ENCODE results near the gene MAGEA2. TPM values are rescaled to one million over a fixed set of nuclear protein-coding genes. Genes with fewer than 3 reads are reported as not detected.
"Not testable (repeated sequence)": the region's sequence is repeated elsewhere in the genome, so short reads cannot be mapped to it uniquely, and the experiment has no call there.

MAGEA2 gene
- total RNA-seq, 2 experiments from 2014 or later, result not detected

DNA sequence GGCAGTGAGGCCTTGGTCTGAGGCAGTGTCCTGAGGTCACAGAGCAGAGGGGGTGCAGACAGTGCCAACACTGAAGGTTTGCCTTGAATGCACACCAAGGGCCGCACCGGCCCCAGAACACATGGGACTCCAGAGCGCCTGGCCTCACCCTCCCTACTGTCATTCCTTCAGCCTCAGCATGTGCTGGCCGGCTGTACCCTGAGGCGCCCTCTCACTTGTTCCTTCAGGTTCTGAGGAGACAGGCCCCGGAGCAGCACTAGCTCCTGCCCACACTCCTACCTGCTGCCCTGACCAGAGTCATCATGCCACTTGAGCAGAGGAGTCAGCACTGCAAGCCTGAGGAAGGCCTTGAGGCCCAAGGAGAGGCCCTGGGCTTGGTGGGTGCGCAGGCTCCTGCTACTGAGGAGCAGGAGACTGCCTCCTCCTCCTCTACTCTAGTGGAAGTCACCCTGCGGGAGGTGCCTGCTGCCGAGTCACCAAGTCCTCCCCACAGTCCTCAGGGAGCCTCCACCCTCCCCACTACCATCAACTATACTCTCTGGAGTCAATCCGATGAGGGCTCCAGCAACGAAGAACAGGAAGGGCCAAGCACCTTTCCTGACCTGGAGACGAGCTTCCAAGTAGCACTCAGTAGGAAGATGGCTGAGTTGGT, 17.7 kb downstream of the MAGEA2 start:
- Mint-ChIP-seq H3K4me3 (no peak overlapping the region), H3K9me3 (ENCODE audit: insufficient read depth) (no peaks in the 10 kb centered on the region), H3K27ac (no peak overlapping the region), H3K27me3 (ENCODE audit: low read depth) (no peaks in the 10 kb centered on the region), H3K36me3 (ENCODE audit: low read depth) (no peaks in the 10 kb centered on the region), H3K4me1 (ENCODE audit: low read depth) (no peaks in the 10 kb centered on the region)
- ATAC-seq, result no peak
- DNase-seq, result no peak
- CTCF ChIA-PET, result no interaction called here
- POLR2A ChIA-PET, result no interaction called here

DNA sequence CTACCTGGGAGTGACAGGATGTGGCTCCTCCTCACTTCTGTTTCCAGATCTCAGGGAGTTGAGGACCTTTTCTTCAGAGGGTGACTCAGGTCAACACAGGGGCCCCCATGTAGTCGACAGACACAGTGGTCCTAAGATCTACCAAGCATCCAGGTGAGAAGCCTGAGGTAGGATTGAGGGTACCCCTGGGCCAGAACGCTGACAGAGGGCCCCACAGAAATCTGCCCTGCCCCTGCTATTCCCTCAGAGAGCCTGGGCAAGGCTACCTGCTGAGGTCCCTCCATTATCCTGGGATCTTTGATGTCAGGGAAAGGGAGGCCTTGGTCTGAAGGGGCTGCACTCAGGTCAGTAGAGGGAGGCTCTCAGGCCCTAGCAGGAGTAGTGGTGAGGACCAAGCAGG, 18.5 kb downstream of the MAGEA2 start:
- H3K36me3 Mint-ChIP-seq (ENCODE audit: low read depth), result no peaks in the 10 kb centered on the region
- H3K27me3 Mint-ChIP-seq (ENCODE audit: low read depth), result no peaks in the 10 kb centered on the region
- no peak overlapping the region for H3K27ac Mint-ChIP-seq

DNA sequence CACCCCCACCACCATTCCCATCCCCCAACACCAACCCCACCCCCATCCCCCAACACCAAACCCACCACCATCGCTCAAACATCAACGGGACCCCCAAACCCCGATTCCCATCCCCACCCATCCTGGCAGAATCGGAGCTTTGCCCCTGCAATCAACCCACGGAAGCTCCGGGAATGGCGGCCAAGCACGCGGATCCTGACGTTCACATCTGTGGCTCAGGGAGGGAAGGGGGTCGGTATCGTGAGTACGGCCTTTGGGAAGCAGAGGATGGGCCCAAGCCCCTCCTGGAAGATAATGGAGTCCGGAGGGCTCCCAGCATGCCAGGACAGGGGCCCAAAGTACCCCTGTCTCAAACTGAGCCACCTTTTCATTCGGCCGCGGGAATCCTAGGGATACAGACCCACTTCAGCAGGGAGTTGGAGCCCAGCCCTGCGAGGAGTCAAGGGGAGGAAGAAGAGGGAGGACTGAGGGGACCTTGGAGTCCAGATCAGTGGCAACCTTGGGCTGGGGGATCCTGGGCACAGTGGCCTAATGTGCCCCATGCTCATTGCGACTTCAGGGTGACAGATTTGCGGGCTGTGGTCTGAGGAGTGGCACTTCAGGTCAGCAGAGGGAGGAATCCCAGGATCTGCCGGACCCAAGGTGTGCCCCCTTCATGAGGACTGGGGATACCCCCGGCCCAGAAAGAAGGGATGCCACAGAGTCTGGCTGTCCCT, 19.3 kb downstream of the MAGEA2 start:
- H3K4me1 Mint-ChIP-seq (ENCODE audit: low read depth); ATAC-seq; POLR2A ChIA-PET; H3K36me3 Mint-ChIP-seq (ENCODE audit: low read depth); H3K27me3 Mint-ChIP-seq (ENCODE audit: low read depth); DNase-seq; CTCF ChIA-PET; H3K4me3 Mint-ChIP-seq; H3K27ac Mint-ChIP-seq; H3K9me3 Mint-ChIP-seq (ENCODE audit: insufficient read depth): not testable (repeated sequence)

More for the DNA sequence above, 18.5 kb downstream of the MAGEA2 start:
- Mint-ChIP-seq H3K9me3 (ENCODE audit: insufficient read depth) (no peaks in the 10 kb centered on the region), H3K4me1 (ENCODE audit: low read depth) (no peaks in the 10 kb centered on the region), H3K4me3 (no peak overlapping the region)
- CTCF ChIA-PET, result no interaction called here
- DNase-seq (no peak), ATAC-seq (no peak)
- POLR2A ChIA-PET, result no interaction called here

DNA sequence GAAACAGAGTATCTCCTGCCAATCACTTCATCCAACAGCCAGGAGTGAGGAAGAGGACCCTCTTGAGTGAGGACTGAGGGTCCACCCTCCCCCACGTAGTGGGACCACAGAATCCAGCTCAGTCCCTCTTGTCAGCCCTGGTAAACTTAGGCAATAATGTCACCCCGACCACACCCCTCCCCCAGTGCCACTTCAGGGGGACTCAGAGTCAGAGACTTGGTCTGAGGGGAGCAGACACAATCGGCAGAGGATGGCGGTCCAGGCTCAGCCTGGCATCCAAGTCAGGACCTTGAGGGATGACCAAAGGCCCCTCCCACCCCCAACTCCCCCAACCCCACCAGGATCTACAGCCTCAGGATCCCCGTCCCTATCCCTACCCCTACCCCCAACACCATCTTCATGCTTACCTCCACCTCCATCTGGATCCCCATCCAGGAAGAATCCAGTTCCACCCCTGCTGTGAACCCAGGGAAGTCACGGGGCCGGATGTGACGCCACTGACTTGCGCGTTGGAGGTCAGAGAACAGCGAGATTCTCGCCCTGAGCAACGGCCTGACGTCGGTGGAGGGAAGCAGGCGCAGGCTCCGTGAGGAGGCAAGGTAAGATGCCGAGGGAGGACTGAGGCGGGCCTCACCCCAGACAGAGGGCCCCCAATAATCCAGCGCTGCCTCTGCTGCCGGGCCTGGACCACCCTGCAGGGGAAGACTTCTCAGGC, 20.2 kb downstream of the MAGEA2 start, which contains the start of the genes CSAG1 and MAGEA12:
CSAG1 (minus strand) TSS at position 461 of the 715 bp plus-strand sequence. CDS start 1,261 bp downstream, outside the sequence.
MAGEA12 (plus strand) TSS at position 497 of the 715 bp plus-strand sequence. CDS start 2,405 bp downstream, outside the sequence.
- H3K9me3 Mint-ChIP-seq (ENCODE audit: insufficient read depth), result no peaks in the 10 kb centered on the region
- H3K27ac Mint-ChIP-seq, result no peak within 1 kb of the TSS
- no peak for ATAC-seq
- H3K4me1 Mint-ChIP-seq (ENCODE audit: low read depth), result no peaks in the 10 kb centered on the region
- peaks cover 3% of the 10 kb centered on the region for H3K27me3 Mint-ChIP-seq (ENCODE audit: low read depth)
- no peak for DNase-seq
- ChIA-PET CTCF (no interaction called here), POLR2A (no interaction called here)
- H3K36me3 Mint-ChIP-seq (ENCODE audit: low read depth), result no peaks in the 10 kb centered on the region
- H3K4me3 Mint-ChIP-seq, result no peak within 1 kb of the TSS

DNA sequence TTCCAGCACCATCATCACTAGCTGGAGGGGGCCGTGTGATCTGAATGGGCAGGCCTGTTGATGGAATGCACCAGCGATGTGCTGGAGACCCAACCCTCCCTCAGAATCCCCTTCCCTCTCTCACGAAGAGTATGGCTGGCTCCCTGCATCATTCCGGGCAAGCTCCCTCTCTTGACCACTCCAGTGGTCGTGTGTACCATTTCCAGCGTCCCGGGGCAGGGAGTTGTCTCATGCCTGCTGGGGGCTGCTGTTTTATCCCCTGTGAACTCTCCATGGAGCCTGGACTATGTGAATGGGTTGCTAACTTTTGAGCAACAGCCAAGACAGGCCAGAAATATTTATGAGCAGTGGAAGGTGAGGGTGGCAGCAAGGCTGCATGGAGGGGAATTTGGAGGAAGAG, 28.2 kb downstream of the MAGEA2 start:
- ChIA-PET CTCF (no interaction called here), POLR2A (no interaction called here)
- H3K4me3 Mint-ChIP-seq, result no peak overlapping the region
- no peaks in the 10 kb centered on the region for H3K4me1 Mint-ChIP-seq (ENCODE audit: low read depth)
- H3K36me3 Mint-ChIP-seq (ENCODE audit: low read depth), result no peaks in the 10 kb centered on the region
- no peak overlapping the region for H3K27ac Mint-ChIP-seq
- ATAC-seq, result no peak
- H3K27me3 Mint-ChIP-seq (ENCODE audit: low read depth), result peaks cover 3% of the 10 kb centered on the region
- H3K9me3 Mint-ChIP-seq (ENCODE audit: insufficient read depth), result no peaks in the 10 kb centered on the region
- no peak for DNase-seq

DNA sequence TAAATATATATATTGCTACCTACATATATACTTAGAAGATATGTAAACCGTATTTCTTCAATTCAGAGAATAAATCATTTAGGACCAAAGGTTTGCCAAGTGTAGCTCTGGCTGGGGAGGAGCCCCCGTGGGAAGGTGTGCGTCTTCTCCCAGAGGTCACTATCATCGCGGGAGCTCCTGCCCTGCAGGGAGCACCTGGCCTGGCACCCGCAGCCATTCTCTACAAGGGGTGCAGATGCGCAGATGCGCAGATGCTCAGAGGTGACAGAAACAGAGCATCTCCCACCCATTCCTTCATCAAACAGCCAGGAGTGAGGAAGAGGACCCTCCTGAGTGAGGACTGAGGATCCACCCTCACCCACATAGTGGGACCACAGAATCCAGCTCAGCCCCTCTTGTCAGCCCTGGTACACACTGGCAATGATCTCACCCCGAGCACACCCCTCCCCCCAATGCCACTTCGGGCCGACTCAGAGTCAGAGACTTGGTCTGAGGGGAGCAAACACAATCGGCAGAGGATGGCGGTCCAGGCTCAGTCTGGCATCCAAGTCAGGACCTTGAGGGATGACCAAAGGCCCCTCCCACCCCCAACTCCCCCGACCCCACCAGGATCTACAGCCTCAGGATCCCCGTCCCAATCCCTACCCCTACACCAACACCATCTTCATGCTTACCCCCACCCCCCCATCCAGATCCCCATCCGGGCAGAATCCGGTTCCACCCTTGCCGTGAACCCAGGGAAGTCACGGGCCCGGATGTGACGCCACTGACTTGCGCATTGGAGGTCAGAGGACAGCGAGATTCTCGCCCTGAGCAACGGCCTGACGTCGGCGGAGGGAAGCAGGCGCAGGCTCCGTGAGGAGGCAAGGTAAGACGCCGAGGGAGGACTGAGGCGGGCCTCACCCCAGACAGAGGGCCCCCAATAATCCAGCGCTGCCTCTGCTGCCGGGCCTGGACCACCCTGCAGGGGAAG, 39.5 kb downstream of the MAGEA2 start, which contains the start of gene MAGEA2B:
MAGEA2B (plus strand) TSS at position 814 of the 973 bp plus-strand sequence. CDS start 2,479 bp downstream, outside the sequence.
- H3K9me3 Mint-ChIP-seq (ENCODE audit: insufficient read depth); ATAC-seq; POLR2A ChIA-PET; DNase-seq; H3K36me3 Mint-ChIP-seq (ENCODE audit: low read depth); CTCF ChIA-PET; H3K27ac Mint-ChIP-seq; H3K4me3 Mint-ChIP-seq; H3K4me1 Mint-ChIP-seq (ENCODE audit: low read depth); H3K27me3 Mint-ChIP-seq (ENCODE audit: low read depth): not testable (repeated sequence)

DNA sequence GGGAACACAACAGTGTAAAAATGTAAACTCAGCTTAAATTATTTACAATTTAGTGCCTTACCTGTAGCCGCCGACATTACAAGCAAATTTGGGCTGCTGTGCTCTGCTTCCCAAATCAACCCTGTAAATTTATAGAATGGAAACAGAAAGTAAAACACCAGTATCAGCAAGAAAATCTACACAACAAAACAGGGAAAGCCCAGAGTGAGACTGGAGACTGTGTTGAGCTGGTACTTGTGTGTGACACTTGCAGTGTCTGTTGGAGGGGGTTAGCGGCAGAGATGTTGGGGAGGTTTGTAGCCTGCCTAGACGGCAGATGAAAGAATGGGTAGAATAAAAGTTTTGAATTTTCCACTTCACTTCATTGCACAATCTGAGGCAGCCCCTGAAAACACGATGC, 40.4 kb downstream of the MAGEA2 start:
- H3K27me3 Mint-ChIP-seq (ENCODE audit: low read depth); H3K4me1 Mint-ChIP-seq (ENCODE audit: low read depth); H3K4me3 Mint-ChIP-seq; POLR2A ChIA-PET; CTCF ChIA-PET; H3K9me3 Mint-ChIP-seq (ENCODE audit: insufficient read depth); H3K36me3 Mint-ChIP-seq (ENCODE audit: low read depth); H3K27ac Mint-ChIP-seq; DNase-seq; ATAC-seq: not testable (repeated sequence)

DNA sequence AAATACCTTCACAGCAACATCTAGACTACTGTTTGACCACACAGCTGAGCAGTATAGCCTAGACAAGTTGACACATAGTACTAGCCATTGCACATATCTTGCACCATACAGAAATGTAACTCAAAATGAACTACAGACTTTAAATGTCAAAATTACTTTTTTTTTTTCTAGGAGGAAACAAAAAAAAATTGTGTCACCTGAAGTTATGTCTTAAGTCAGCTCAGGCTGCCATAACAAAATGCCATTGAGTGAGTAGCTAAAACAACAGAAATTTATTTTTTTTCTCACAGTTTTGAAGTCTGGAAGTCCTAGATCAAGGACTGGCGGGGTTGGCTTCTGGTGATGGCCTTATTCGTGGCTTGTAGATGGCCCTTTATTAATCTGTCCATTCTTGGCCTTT, 44.5 kb downstream of the MAGEA2 start, which contains the start of gene CSAG2:
CSAG2 (minus strand) TSS at position 101 of the 400 bp plus-strand sequence. CDS start 161 bp downstream, outside the sequence.
- H3K4me3 Mint-ChIP-seq; POLR2A ChIA-PET; H3K27me3 Mint-ChIP-seq (ENCODE audit: low read depth); H3K36me3 Mint-ChIP-seq (ENCODE audit: low read depth); CTCF ChIA-PET; H3K9me3 Mint-ChIP-seq (ENCODE audit: insufficient read depth); DNase-seq; H3K27ac Mint-ChIP-seq; H3K4me1 Mint-ChIP-seq (ENCODE audit: low read depth); ATAC-seq: not testable (repeated sequence)

DNA sequence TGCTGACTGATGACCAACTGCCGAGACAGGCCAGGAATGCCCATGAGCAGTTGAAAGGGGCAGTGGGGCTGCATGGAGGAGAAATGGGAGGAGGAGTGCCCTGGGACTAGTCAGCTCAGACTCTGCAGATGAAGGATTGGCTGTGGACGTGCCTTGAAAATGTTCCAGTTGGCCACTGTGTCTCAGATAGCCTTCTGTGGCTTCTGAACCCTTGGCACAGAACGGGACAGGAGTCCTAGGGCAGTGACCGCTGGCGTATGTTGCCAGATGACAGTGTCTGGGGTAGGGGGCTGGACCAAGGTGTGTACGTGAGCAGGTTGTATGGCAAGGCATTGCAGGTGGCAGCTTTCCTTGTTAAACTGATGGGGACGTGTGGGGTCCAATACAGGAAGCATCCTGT, 47.1 kb downstream of the MAGEA2 start:
- H3K27ac Mint-ChIP-seq; DNase-seq; POLR2A ChIA-PET; H3K36me3 Mint-ChIP-seq (ENCODE audit: low read depth); H3K4me1 Mint-ChIP-seq (ENCODE audit: low read depth); H3K27me3 Mint-ChIP-seq (ENCODE audit: low read depth); CTCF ChIA-PET; H3K4me3 Mint-ChIP-seq; ATAC-seq; H3K9me3 Mint-ChIP-seq (ENCODE audit: insufficient read depth): not testable (repeated sequence)

DNA sequence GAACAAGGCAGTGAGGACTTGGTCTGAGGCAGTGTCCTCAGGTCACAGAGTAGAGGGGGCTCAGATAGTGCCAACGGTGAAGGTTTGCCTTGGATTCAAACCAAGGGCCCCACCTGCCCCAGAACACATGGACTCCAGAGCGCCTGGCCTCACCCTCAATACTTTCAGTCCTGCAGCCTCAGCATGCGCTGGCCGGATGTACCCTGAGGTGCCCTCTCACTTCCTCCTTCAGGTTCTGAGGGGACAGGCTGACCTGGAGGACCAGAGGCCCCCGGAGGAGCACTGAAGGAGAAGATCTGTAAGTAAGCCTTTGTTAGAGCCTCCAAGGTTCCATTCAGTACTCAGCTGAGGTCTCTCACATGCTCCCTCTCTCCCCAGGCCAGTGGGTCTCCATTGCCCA, 53.3 kb downstream of the MAGEA2 start:
- POLR2A ChIA-PET; CTCF ChIA-PET; H3K27me3 Mint-ChIP-seq (ENCODE audit: low read depth); DNase-seq; H3K36me3 Mint-ChIP-seq (ENCODE audit: low read depth); H3K4me3 Mint-ChIP-seq; H3K4me1 Mint-ChIP-seq (ENCODE audit: low read depth); H3K9me3 Mint-ChIP-seq (ENCODE audit: insufficient read depth); ATAC-seq; H3K27ac Mint-ChIP-seq: not testable (repeated sequence)

Measured in activated CD8-positive, alpha-beta T cell treated with anti-CD3 and anti-CD28 coated beads, Interleukin-2, amount 10 ng/mL, durations not matched to agents 7 days and 5 days (primary cell).